Nephron (organoid): ENCODE measurements around the gene NAT9.

Experiments
- H3K27ac Mint-ChIP-seq, 3 experiments: 2 replicates each; pipeline ENCODE4 v1.8.0; 2020; ENCODE audit warnings: mixed read lengths in 3 of 3, mild to moderate bottlenecking in 2 of 3, moderate library complexity in 1 of 3
- H3K27me3 Mint-ChIP-seq: 2 replicates; pipeline ENCODE4 v1.8.0; 2021; ENCODE audit warnings: low read depth, mild to moderate bottlenecking, moderate library complexity, mixed read lengths
- H3K36me3 Mint-ChIP-seq: 2 replicates; pipeline ENCODE4 v1.8.0; 2020; ENCODE audit warnings: low read depth, mixed read lengths
- H3K4me1 Mint-ChIP-seq: 2 replicates; pipeline ENCODE4 v1.8.0; 2020; ENCODE audit warnings: mixed read lengths
- H3K4me3 Mint-ChIP-seq, 3 experiments: 2 replicates each; pipeline ENCODE4 v1.8.0; 2020; ENCODE audit warnings: mild to moderate bottlenecking in 3 of 3, mixed read lengths in 3 of 3, moderate library complexity in 2 of 3
- H3K9me3 Mint-ChIP-seq: 2 replicates; pipeline ENCODE4 v1.8.0; 2020; ENCODE audit warnings: mixed read lengths
- CTCF ChIP-seq, 3 experiments: fragments of 200-600 bp; sonication (generic); IDR thresholded peaks; one replicate each; pipeline ENCODE4 v1.5.0; 2021; ENCODE audit warnings: antibody characterized with exemption in 3 of 3; ENCODE audit not compliant: unreplicated experiment in 3 of 3

NAT9 gene

GRCh38 chr17:74748529-74749278, 27.4 kb downstream of the NAT9 start, which contains the start of gene NHERF1:
NHERF1 (plus strand) TSS chr17:74748628; CDS start chr17:74748847, 219 bp downstream.
- Mint-ChIP-seq H3K27ac (peak within 1 kb of the TSS; percentile 85 to 96 (median 94)), H3K4me3 (peak within 1 kb of the TSS; percentile 95 to 99 (median 97)), H3K36me3 (peaks cover 9% of the 10 kb centered on the region), H3K27me3 (peaks cover 17% of the 10 kb centered on the region), H3K9me3 (no peaks in the 10 kb centered on the region), H3K4me1 (peaks cover 51% of the 10 kb centered on the region)
- peak in 2 of 3 experiments; percentile 12 to 38 for TF ChIP-seq CTCF (IDR thresholded peaks at IDR 0.05; ENCODE audit: unreplicated experiment in 3 of 3)

GRCh38 chr17:74748279-74748528, 27.9 kb downstream of the NAT9 start:
- Mint-ChIP-seq H3K9me3 (no peaks in the 10 kb centered on the region), H3K27me3 (peaks cover 20% of the 10 kb centered on the region), H3K4me1 (peaks cover 51% of the 10 kb centered on the region), H3K27ac (no peak overlapping the region), H3K4me3 (peak overlapping the region in 2 of 3 experiments; percentile 72 to 77), H3K36me3 (peaks cover 9% of the 10 kb centered on the region)
- peak in 1 of 3 experiments; percentile 20 for TF ChIP-seq CTCF (IDR thresholded peaks at IDR 0.05; ENCODE audit: unreplicated experiment in 3 of 3)

GRCh38 chr17:74746922-74747321, 29.2 kb downstream of the NAT9 start:
- TF ChIP-seq CTCF (IDR thresholded peaks at IDR 0.05; ENCODE audit: unreplicated experiment in 3 of 3), result no peak
- H3K9me3 Mint-ChIP-seq, result no peaks in the 10 kb centered on the region
- H3K27ac Mint-ChIP-seq, result peak overlapping the region; percentile 83 to 86 (median 86)
- H3K36me3 Mint-ChIP-seq, result no peaks in the 10 kb centered on the region
- H3K27me3 Mint-ChIP-seq, result peaks cover 27% of the 10 kb centered on the region
- peaks cover 42% of the 10 kb centered on the region for H3K4me1 Mint-ChIP-seq
- H3K4me3 Mint-ChIP-seq, result peak overlapping the region; percentile 72 to 77 (median 73)

GRCh38 chr17:74746376-74746775, 29.8 kb downstream of the NAT9 start:
- peak overlapping the region; percentile 83 to 86 (median 86) for H3K27ac Mint-ChIP-seq
- no peaks in the 10 kb centered on the region for H3K36me3 Mint-ChIP-seq
- peak overlapping the region; percentile 72 to 77 (median 73) for H3K4me3 Mint-ChIP-seq
- H3K9me3 Mint-ChIP-seq, result no peaks in the 10 kb centered on the region
- peaks cover 39% of the 10 kb centered on the region for H3K4me1 Mint-ChIP-seq
- H3K27me3 Mint-ChIP-seq, result peaks cover 30% of the 10 kb centered on the region
- TF ChIP-seq CTCF (IDR thresholded peaks at IDR 0.05; ENCODE audit: unreplicated experiment in 3 of 3), result no peak

GRCh38 chr17:74745548-74746177, 30.5 kb downstream of the NAT9 start:
- TF ChIP-seq CTCF (IDR thresholded peaks at IDR 0.05; ENCODE audit: unreplicated experiment in 3 of 3), result no peak
- Mint-ChIP-seq H3K9me3 (no peaks in the 10 kb centered on the region), H3K4me3 (no peak overlapping the region), H3K27me3 (peaks cover 31% of the 10 kb centered on the region), H3K36me3 (no peaks in the 10 kb centered on the region), H3K27ac (no peak overlapping the region), H3K4me1 (peaks cover 33% of the 10 kb centered on the region)
